OCI-LY3 (cell line): ENCODE results near the gene PIK3CD.

ENCODE experiments used
- H2AFZ ChIP-seq: fragments of 200-600, 300-600 bp; shearing (Covaris generic); 2 replicates; pipeline ENCODE4 v1.6.0; 2014; ENCODE audit warnings: antibody characterized with exemption, low read depth, low read length
- H3K27ac ChIP-seq: fragments of 200-600, 300-600 bp; sonication (generic); 2 replicates; pipeline ENCODE4 v1.5.1; 2014; ENCODE audit warnings: mild to moderate bottlenecking, low read length, moderate library complexity, mixed read lengths
- H3K27me3 ChIP-seq: fragments of 200-600, 300-600 bp; sonication (generic); 2 replicates; pipeline ENCODE4 v1.6.1; 2014; ENCODE audit warnings: low read depth, low read length, mixed read lengths
- H3K36me3 ChIP-seq: fragments of 200-600, 300-600 bp; sonication (generic); replicated peaks from 2 replicates; pipeline ENCODE3; 2014; ENCODE audit warnings: low read depth, low read length, mixed read lengths
- H3K4me1 ChIP-seq: fragments of 300-600, 200-600 bp; sonication (generic); 2 replicates; pipeline ENCODE4 v1.6.1; 2014; ENCODE audit warnings: low read length, mixed read lengths
- H3K4me2 ChIP-seq: fragments of 200-600, 300-600 bp; sonication (generic); 2 replicates; pipeline ENCODE4 v1.6.1; 2014; ENCODE audit warnings: low read length, mixed read lengths
- H3K4me3 ChIP-seq: fragments of 300-600, 200-600 bp; sonication (generic); 2 replicates; pipeline ENCODE4 v1.5.1; 2014; ENCODE audit warnings: antibody characterized with exemption, mild to moderate bottlenecking, low read length, moderate library complexity
- H3K79me2 ChIP-seq: fragments of 300-600, 200-600 bp; shearing (Covaris generic); 2 replicates; pipeline ENCODE4 v1.6.1; 2014; ENCODE audit warnings: mild to moderate bottlenecking, low read length, mixed read lengths
- H3K9ac ChIP-seq: fragments of 300-600, 200-600 bp; shearing (Covaris generic); 2 replicates; pipeline ENCODE4 v1.6.0; 2014; ENCODE audit warnings: mild to moderate bottlenecking, low read length, moderate library complexity
- H3K9me3 ChIP-seq: fragments of 200-600, 300-600 bp; shearing (Covaris generic); 2 replicates; pipeline ENCODE4 v1.6.1; 2014; ENCODE audit warnings: low read length, mixed read lengths; ENCODE audit not compliant: insufficient read depth
- H4K20me1 ChIP-seq: fragments of 200-600, 300-600 bp; sonication (generic); 2 replicates; pipeline ENCODE4 v1.6.1; 2016; ENCODE audit warnings: low read length, mixed read lengths; ENCODE audit not compliant: insufficient read depth
- EZH2phosphoT487 ChIP-seq: fragments of 200-600 bp; shearing (Covaris generic); IDR thresholded peaks from 2 replicates; pipeline ENCODE4 v1.6.1; 2018; ENCODE audit warnings: antibody characterized with exemption, mixed run types, low read depth
- TF ChIP-seq, protein P1 (sequence below): fragments of 200-600, 300-600 bp; sonication (generic); IDR thresholded peaks from 2 replicates; pipeline ENCODE4 v1.5.1; 2014; ENCODE audit warnings: antibody characterized with exemption, low read length, low read depth

PIK3CD gene

DNA sequence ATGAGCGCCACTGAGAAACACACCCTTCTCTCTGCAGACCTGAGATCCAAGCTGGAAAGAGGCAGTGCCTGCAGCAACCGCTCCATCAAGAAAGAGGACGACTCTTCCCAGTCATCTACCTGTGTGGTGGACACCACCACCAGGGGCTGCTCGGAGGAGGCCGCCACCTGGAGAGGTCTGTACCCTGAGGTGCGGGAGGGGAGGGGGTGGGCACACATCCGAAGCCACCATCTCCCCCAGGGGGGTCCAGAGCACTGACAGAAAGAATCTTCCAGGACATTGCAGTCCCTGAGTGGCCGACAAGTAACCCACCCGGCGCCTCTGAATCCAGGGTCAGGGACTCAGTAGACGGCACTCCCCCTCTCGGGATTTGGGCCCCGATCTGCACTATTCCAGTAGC lies 39.8 kb upstream of the PIK3CD start:
- Histone ChIP-seq H3K79me2 (no peaks in the 10 kb centered on the region), H3K4me2 (no peak overlapping the region), H3K9ac (no peak overlapping the region), H3K27ac (no peak overlapping the region), H3K4me1 (0 out of 2 replicates have a peak, but pooled peaks cover 3% of the 10 kb centered on the region), H3K36me3 (no peaks in the 10 kb centered on the region), H3K9me3 (no peaks in the 10 kb centered on the region), H3K4me3 (no peak overlapping the region), H4K20me1 (no peaks in the 10 kb centered on the region), H3K27me3 (no peaks in the 10 kb centered on the region), H2AFZ (no peak overlapping the region)
- TF ChIP-seq, protein P1, sequence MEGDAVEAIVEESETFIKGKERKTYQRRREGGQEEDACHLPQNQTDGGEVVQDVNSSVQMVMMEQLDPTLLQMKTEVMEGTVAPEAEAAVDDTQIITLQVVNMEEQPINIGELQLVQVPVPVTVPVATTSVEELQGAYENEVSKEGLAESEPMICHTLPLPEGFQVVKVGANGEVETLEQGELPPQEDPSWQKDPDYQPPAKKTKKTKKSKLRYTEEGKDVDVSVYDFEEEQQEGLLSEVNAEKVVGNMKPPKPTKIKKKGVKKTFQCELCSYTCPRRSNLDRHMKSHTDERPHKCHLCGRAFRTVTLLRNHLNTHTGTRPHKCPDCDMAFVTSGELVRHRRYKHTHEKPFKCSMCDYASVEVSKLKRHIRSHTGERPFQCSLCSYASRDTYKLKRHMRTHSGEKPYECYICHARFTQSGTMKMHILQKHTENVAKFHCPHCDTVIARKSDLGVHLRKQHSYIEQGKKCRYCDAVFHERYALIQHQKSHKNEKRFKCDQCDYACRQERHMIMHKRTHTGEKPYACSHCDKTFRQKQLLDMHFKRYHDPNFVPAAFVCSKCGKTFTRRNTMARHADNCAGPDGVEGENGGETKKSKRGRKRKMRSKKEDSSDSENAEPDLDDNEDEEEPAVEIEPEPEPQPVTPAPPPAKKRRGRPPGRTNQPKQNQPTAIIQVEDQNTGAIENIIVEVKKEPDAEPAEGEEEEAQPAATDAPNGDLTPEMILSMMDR, result no peak
- no peak for TF ChIP-seq EZH2phosphoT487

DNA sequence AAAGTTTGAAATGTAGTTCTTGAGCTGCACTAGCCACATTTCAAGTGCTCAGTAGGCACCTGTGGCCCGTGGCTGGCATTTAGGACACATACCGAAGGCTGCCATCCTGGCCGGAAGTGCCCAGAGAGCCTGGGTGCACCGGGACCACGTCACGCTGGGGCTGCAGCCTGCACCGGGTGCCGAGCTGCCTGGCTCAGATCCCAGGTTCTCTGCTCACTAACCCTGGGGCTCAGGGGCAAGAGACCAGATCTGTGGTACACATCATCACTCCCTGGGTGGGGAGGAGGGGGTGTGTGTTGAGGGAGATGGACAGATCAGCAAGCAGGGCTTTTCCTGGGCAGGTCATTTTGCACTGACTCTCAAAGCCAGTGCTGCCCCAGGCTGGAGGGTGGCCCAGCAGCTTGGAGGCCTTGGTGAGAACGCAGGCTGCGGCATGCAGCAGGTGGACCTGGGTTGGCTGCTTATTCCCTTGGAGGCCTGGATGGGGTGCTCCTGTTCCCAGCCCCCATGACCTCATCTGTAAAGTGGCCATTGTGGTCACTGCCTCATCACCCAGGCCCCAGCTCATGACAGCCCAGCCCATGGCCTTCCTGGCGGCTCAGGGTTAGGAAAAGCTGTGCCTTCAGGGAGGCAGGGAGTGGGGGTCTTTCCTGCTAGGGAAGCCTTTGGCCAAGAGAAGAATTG lies 39.2 kb upstream of the PIK3CD start:
- TF ChIP-seq, protein P1, result no peak
- no peak for TF ChIP-seq EZH2phosphoT487
- H3K27me3 ChIP-seq, result no peaks in the 10 kb centered on the region
- H3K27ac ChIP-seq, result no peak overlapping the region
- H3K36me3 ChIP-seq, result no peaks in the 10 kb centered on the region
- no peaks in the 10 kb centered on the region for H3K79me2 ChIP-seq
- no peaks in the 10 kb centered on the region for H4K20me1 ChIP-seq
- H3K9ac ChIP-seq, result no peak overlapping the region
- H3K4me2 ChIP-seq, result no peak overlapping the region
- no peak overlapping the region for H2AFZ ChIP-seq
- H3K9me3 ChIP-seq, result no peaks in the 10 kb centered on the region
- 0 out of 2 replicates have a peak, but pooled peaks cover 3% of the 10 kb centered on the region for H3K4me1 ChIP-seq
- H3K4me3 ChIP-seq, result no peak overlapping the region

- no peaks in the 10 kb centered on the region for H4K20me1 ChIP-seq
- H3K27ac ChIP-seq, result no peak overlapping the region
- H3K4me1 ChIP-seq, result peaks cover 7% of the 10 kb centered on the region; the same call in 1 of the 2 replicates
- H3K4me3 ChIP-seq, result no peak overlapping the region
- H3K9me3 ChIP-seq, result no peaks in the 10 kb centered on the region
- H3K27me3 ChIP-seq, result no peaks in the 10 kb centered on the region
- H3K79me2 ChIP-seq, result no peaks in the 10 kb centered on the region
- TF ChIP-seq, protein P1, result no peak
- TF ChIP-seq EZH2phosphoT487, result no peak
- H2AFZ ChIP-seq, result no peak overlapping the region
- H3K4me2 ChIP-seq, result no peak overlapping the region
- H3K9ac ChIP-seq, result no peak overlapping the region
- no peaks in the 10 kb centered on the region for H3K36me3 ChIP-seq
Observed at GRCh38 chr1:9612871-9613624, 38.5 kb upstream of the PIK3CD start.

DNA sequence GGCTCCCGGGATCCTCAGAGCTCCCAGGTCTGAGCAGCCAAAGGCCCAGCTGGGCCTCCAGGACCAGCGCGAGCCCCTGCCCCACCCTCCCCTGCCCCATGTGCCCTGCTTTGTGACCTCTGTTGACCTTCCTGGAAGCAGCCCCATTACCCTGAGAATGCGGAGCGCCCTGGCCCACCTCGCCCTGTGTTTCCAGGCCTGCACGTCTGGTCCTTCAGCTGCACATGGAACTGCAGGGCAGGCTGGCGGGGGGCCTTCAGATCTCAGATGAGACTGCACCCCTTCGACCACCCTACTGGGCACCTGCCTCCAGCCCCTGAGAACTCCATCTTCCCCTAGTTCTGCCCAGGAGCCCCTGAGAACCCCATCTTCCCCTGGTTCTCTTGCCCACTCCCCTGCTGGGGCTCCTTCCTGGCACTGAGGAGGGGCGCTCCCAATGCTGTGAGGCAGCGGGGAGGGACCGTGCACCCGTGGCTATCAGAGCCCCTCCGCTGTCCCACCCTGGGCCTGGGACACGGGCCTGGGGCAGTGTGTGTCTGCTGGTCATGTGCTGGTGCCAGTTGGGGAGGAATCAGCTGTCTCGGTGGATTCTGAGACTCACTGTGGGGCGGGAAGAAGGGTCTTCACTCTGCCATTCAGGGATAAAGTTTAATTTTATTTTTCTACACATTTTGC lies 37.8 kb upstream of the PIK3CD start:
- H3K27ac ChIP-seq, result no peak overlapping the region
- no peak overlapping the region for H2AFZ ChIP-seq
- H3K4me2 ChIP-seq, result no peak overlapping the region
- H3K79me2 ChIP-seq, result no peaks in the 10 kb centered on the region
- no peaks in the 10 kb centered on the region for H4K20me1 ChIP-seq
- H3K9ac ChIP-seq, result no peak overlapping the region
- no peaks in the 10 kb centered on the region for H3K36me3 ChIP-seq
- H3K9me3 ChIP-seq, result no peaks in the 10 kb centered on the region
- TF ChIP-seq, protein P1, result no peak
- TF ChIP-seq EZH2phosphoT487, result no peak
- peaks cover 7% of the 10 kb centered on the region; the same call in 1 of the 2 replicates for H3K4me1 ChIP-seq
- no peaks in the 10 kb centered on the region for H3K27me3 ChIP-seq
- H3K4me3 ChIP-seq, result no peak overlapping the region
